Hepatocyte (in vitro differentiated cells): Measurements from ENCODE around the gene MEGF8.

Source experiments
- CTCF ChIP-seq: fragments of 200-600 bp; sonication (generic); IDR thresholded peaks from 2 replicates; pipeline ENCODE4 v1.5.1; 2016; ENCODE audit warnings: antibody characterized with exemption, mild to moderate bottlenecking; ENCODE audit not compliant: poor library complexity
- EZH2 ChIP-seq: fragments of 200-600 bp; sonication (generic); IDR thresholded peaks from 2 replicates; pipeline ENCODE4 v1.6.1; 2016; ENCODE audit warnings: antibody characterized with exemption, mild to moderate bottlenecking, borderline replicate concordance

GRCh38 chr19:42288881-42289555 lies 36.4 kb upstream of the MEGF8 start:
- no peak for TF ChIP-seq EZH2
- TF ChIP-seq CTCF, result no peak
